Kidney (tissue), 22 donors: Measurements from ENCODE around the gene THAP8. TPM values are rescaled to one million over a fixed set of nuclear protein-coding genes. Genes with fewer than 3 reads are reported as not detected.

Experiments used
- DNase-seq, 5 donors: peaks; one replicate each; pipeline ENCODE4 v3.0.0-alpha.2; 2013 to 2020
- FAIRE-seq: peaks from 2 replicates; lab custom pipeline; 2012; peaks lifted over from hg19 to GRCh38; lab: Jason Lieb, UNC
- H3K27ac ChIP-seq, 2 donors: one replicate each; pipeline ENCODE4 v1.7.0; 2013; ENCODE audit warnings: low read depth in 2 of 2, low read length in 2 of 2, inconsistent platforms in 1 of 2
- H3K27me3 ChIP-seq: one replicate; pipeline ENCODE4 v1.7.1; 2013; ENCODE audit warnings: low read length, inconsistent platforms; ENCODE audit not compliant: control insufficient read depth, insufficient read depth
- H3K36me3 ChIP-seq, 3 donors: one replicate each; pipeline versions ENCODE4 v1.7.0 to v1.7.1; 2013; ENCODE audit warnings: low read length in 3 of 3, control low read depth in 1 of 3, inconsistent platforms in 1 of 3; ENCODE audit not compliant: insufficient read depth in 3 of 3, control insufficient read depth in 2 of 3
- H3K4me1 ChIP-seq, 3 donors: one replicate each; pipeline versions ENCODE4 v1.7.0 to v1.7.1; 2013; ENCODE audit warnings: low read length in 3 of 3, inconsistent platforms in 1 of 3, low read depth in 1 of 3; ENCODE audit not compliant: control insufficient read depth in 2 of 3, insufficient read depth in 2 of 3
- H3K4me3 ChIP-seq, 3 donors: one replicate each; pipeline versions ENCODE4 v1.7.0 to v1.8.1; 2013; ENCODE audit warnings: low read length in 3 of 3, control low read depth in 1 of 3, inconsistent platforms in 1 of 3
- H3K9ac ChIP-seq, 3 donors: one replicate each; pipeline versions ENCODE4 v1.7.0 to v1.7.1; 2013; ENCODE audit warnings: low read length in 3 of 3, control low read depth in 1 of 3, inconsistent platforms in 1 of 3
- H3K9me3 ChIP-seq, 3 donors: one replicate each; pipeline versions ENCODE4 v1.7.0 to v1.7.1; 2013; ENCODE audit warnings: low read length in 3 of 3, control low read depth in 1 of 3, inconsistent platforms in 1 of 3; ENCODE audit not compliant: control insufficient read depth in 2 of 3, insufficient read depth in 1 of 3
- CTCF ChIP-seq: IDR thresholded peaks from 3 replicates; pipeline ENCODE4 v1.5.1; 2012; ENCODE audit warnings: mild to moderate bottlenecking, moderate library complexity, borderline replicate concordance; ENCODE audit not compliant: insufficient read depth; ENCODE audit errors: extremely low read depth
- intact Hi-C: fragments of 100-400 bp; cut with DNase I; formaldehyde crosslinking; loops from one replicate; pipeline ENCODE4 v1.11.1; 2022
- long read RNA-seq, 10 donors: library from polyadenylated mRNA in 1 of 10; unstranded in 1 of 10; transcript quantifications; one replicate each; pipeline ENCODE4 v2.0.0 and lab custom pipeline, GENCODE V29; 2021 to 2026
- polyA plus RNA-seq: library from polyadenylated mRNA; stranded (reverse); fragments of 350-450 nt; fragmentation: Illumina TruSeq; extraction: RNeasy Lipid Tissue Mini Kit (QIAGEN cat#74804); gene quantifications from one replicate; pipeline ENCODE4 v1.2.3, GENCODE V29; 2014; ENCODE audit warnings: low read depth, low replicate concordance; ENCODE audit not compliant: insufficient read depth
- total RNA-seq: library from RNA; stranded (reverse); fragmentation: NEBNext Ultra II Directional; extraction: Animal tissue kit (Norgen Biotek cat#: 25700); gene quantifications from one replicate; pipeline ENCODE4 v1.2.1, GENCODE V29; 2021
- donor health status: control.
- donor health status: control.
- donor health status: control.
- donor health status: control.
- donor health status: control.
- donor health status: DM: yes; HTN: yes; CAD: no.
- donor health status: Normal renal cell carcinoma (clear cell type).

The THAP8 gene
- total RNA-seq = 3.7 TPM
- polyA plus RNA-seq = 10.3 TPM
- long read RNA-seq, donor 1, partial matches to known transcripts = 7 of 10 reads
- long read RNA-seq, donor 1, other reads (novel, unspliced or antisense) = 0 of 10 reads
- long read RNA-seq, donor 2, transcript THAP8-201 (4 exons, 1,825 nt) = major isoform, 5 of 6 reads
- long read RNA-seq, donor 2, partial matches to known transcripts = 0 of 6 reads
- long read RNA-seq, donor 2, other reads (novel, unspliced or antisense) = 0 of 6 reads
- long read RNA-seq, donor 3, transcript THAP8-201 (4 exons, 1,825 nt) = major isoform, 6 of 6 reads
- long read RNA-seq, donor 3, partial matches to known transcripts = 0 of 6 reads
- long read RNA-seq, donor 3, other reads (novel, unspliced or antisense) = 0 of 6 reads
- long read RNA-seq, donor 4, transcript THAP8-201 (4 exons, 1,825 nt) = major isoform, 8 of 9 reads
- long read RNA-seq, donor 4, partial matches to known transcripts = 0 of 9 reads
- long read RNA-seq, donor 4, other reads (novel, unspliced or antisense) = 0 of 9 reads
- long read RNA-seq, donor 5 = 0 reads
- long read RNA-seq, donor 6, partial matches to known transcripts = 0 of 1 reads
- long read RNA-seq, donor 6, other reads (novel, unspliced or antisense) = 0 of 1 reads
- long read RNA-seq, donor 7, transcript THAP8-201 (4 exons, 1,825 nt) = major isoform, 5 of 12 reads
- long read RNA-seq, donor 7, partial matches to known transcripts = 0 of 12 reads
- long read RNA-seq, donor 7, other reads (novel, unspliced or antisense) = 7 of 12 reads
- long read RNA-seq, donor 8, transcript THAP8-201 (4 exons, 1,825 nt) = major isoform, 13 of 13 reads
- long read RNA-seq, donor 8, partial matches to known transcripts = 0 of 13 reads
- long read RNA-seq, donor 8, other reads (novel, unspliced or antisense) = 0 of 13 reads
- long read RNA-seq, donor 9, transcript THAP8-201 (4 exons, 1,825 nt) = major isoform, 5 of 7 reads
- long read RNA-seq, donor 9, partial matches to known transcripts = 0 of 7 reads
- long read RNA-seq, donor 9, other reads (novel, unspliced or antisense) = 0 of 7 reads
- long read RNA-seq, donor 10, partial matches to known transcripts = 0 of 3 reads
- long read RNA-seq, donor 10, other reads (novel, unspliced or antisense) = 0 of 3 reads

GRCh38 chr19:36054119-36054732 lies at the start of gene THAP8:
Gene THAP8 (minus strand): TSS chr19:36054285. CDS start chr19:36054217, 68 bp downstream.
- FAIRE-seq (peak; percentile 21), DNase-seq (peak; percentile 100)
- no peaks in the 10 kb centered on the region for H3K9me3 ChIP-seq
- H3K4me1 ChIP-seq = peaks cover 0 to 7% (median 0%) of the 10 kb centered on the region in 3 donors
- peak within 1 kb of the TSS; percentile 7 to 95 (median 83) for H3K9ac ChIP-seq
- H3K27ac ChIP-seq = peak within 1 kb of the TSS; percentile 97 to 98
- TF ChIP-seq CTCF = peak; percentile 38
- intact Hi-C loops = no loop called here
- H3K36me3 ChIP-seq = no peaks in the 10 kb centered on the region
- H3K4me3 ChIP-seq = peak within 1 kb of the TSS; percentile 77 to 94 (median 80)
- no peaks in the 10 kb centered on the region for H3K27me3 ChIP-seq

GRCh38 chr19:36103040-36103626 lies 49.0 kb upstream of the THAP8 start:
- H3K4me3 ChIP-seq = no peak overlapping the region
- H3K4me1 ChIP-seq = no peaks in the 10 kb centered on the region
- no peak overlapping the region for H3K9ac ChIP-seq
- H3K27me3 ChIP-seq = no peaks in the 10 kb centered on the region
- no peak overlapping the region for H3K27ac ChIP-seq
- H3K9me3 ChIP-seq = no peaks in the 10 kb centered on the region
- FAIRE-seq = no peak
- intact Hi-C loops = no loop called here
- no peak for DNase-seq
- no peak for TF ChIP-seq CTCF
- peaks cover 0 to 5% (median 0%) of the 10 kb centered on the region in 3 donors for H3K36me3 ChIP-seq

GRCh38 chr19:36101550-36102327 lies 47.7 kb upstream of the THAP8 start:
- TF ChIP-seq CTCF = no peak
- no peaks in the 10 kb centered on the region for H3K9me3 ChIP-seq
- H3K27me3 ChIP-seq = no peaks in the 10 kb centered on the region
- H3K27ac ChIP-seq = no peak overlapping the region
- FAIRE-seq = no peak
- intact Hi-C loops = no loop called here
- no peaks in the 10 kb centered on the region for H3K36me3 ChIP-seq
- no peak overlapping the region for H3K9ac ChIP-seq
- DNase-seq = no peak
- no peak overlapping the region for H3K4me3 ChIP-seq
- H3K4me1 ChIP-seq = no peaks in the 10 kb centered on the region
